H1 (cell line): ENCODE data around the gene SSTR5. TPM values are rescaled to one million over a fixed set of nuclear protein-coding genes. Genes with fewer than 3 reads are reported as not detected.

Experiments used
- CTCF ChIA-PET: fragments of 300-600 bp; sonication (Branson Sonifier 250); formaldehyde crosslinking; loops from one replicate; lab custom pipeline; 2021; ENCODE audit not compliant: partially characterized antibody; lab: Charles Lee
- POLR2A ChIA-PET: fragments of 300-600 bp; sonication (Branson Sonifier 250); formaldehyde crosslinking; loops from one replicate; lab custom pipeline; 2021; ENCODE audit warnings: inconsistent platforms; ENCODE audit not compliant: partially characterized antibody; lab: Charles Lee
- DNase-seq, 2 experiments: peaks; one replicate each; pipeline versions ENCODE4 v3.0.0 to v3.0.0-alpha.2; 2010 to 2022; ENCODE audit warnings: low spot score in 2 of 2, low read depth in 1 of 2, mixed read lengths in 1 of 2
- FAIRE-seq: peaks from 2 replicates; lab custom pipeline; 2011; peaks lifted over from hg19 to GRCh38; lab: Jason Lieb, UNC
- H2AFZ ChIP-seq: 2 replicates; pipeline ENCODE4 v1.8.1; 2012; ENCODE audit warnings: low read length, inconsistent platforms
- H2AK5ac ChIP-seq: 2 replicates; pipeline ENCODE4 v1.6.1; 2013; ENCODE audit warnings: low read depth, low read length
- H2BK120ac ChIP-seq: replicated peaks from 2 replicates; pipeline ENCODE3; 2013; ENCODE audit warnings: low read depth, low read length, inconsistent platforms
- H2BK12ac ChIP-seq: 2 replicates; pipeline ENCODE4 v1.6.1; 2013; ENCODE audit warnings: low read depth, low read length
- H2BK15ac ChIP-seq: 2 replicates; pipeline ENCODE4 v1.6.1; 2013; ENCODE audit warnings: low read length
- H2BK20ac ChIP-seq: 2 replicates; pipeline ENCODE4 v1.6.1; 2013; ENCODE audit warnings: low read length
- H2BK5ac ChIP-seq: 2 replicates; pipeline ENCODE4 v1.6.1; 2013; ENCODE audit warnings: low read depth, low read length
- H3K14ac ChIP-seq: 2 replicates; pipeline ENCODE4 v1.6.1; 2013; ENCODE audit warnings: inconsistent platforms; ENCODE audit not compliant: insufficient read length
- H3K18ac ChIP-seq: 2 replicates; pipeline ENCODE4 v1.6.1; 2013; ENCODE audit warnings: low read length; ENCODE audit errors: extremely low read depth
- H3K23ac ChIP-seq: 2 replicates; pipeline ENCODE4 v1.6.1; 2013; ENCODE audit warnings: inconsistent platforms; ENCODE audit not compliant: insufficient read length
- H3K23me2 ChIP-seq: 2 replicates; pipeline ENCODE4 v1.6.1; 2013; ENCODE audit warnings: low read depth, low read length
- H3K27ac ChIP-seq: 2 replicates; pipeline ENCODE4 v1.6.1; 2011; ENCODE audit warnings: low read depth, low read length, inconsistent platforms
- H3K27me3 ChIP-seq, 4 experiments: replicated peaks in 1 of 4; 1 replicate in 1 of 4; 2 replicates in 3 of 4; pipeline versions ENCODE4 v1.6.1 to v1.8.1; 2011 to 2013; ENCODE audit warnings: low read length in 3 of 4, mild to moderate bottlenecking in 3 of 4, inconsistent platforms in 2 of 4, mixed read lengths in 2 of 4, moderate library complexity in 1 of 4; ENCODE audit not compliant: control insufficient read depth in 3 of 4, insufficient read depth in 3 of 4; ENCODE audit errors: extremely low read depth in 1 of 4
- H3K36me3 ChIP-seq, 4 experiments: 2 replicates each; pipeline versions ENCODE4 v1.6.1 to v1.8.1; 2011 to 2013; ENCODE audit warnings: mild to moderate bottlenecking in 4 of 4, low read length in 3 of 4, moderate library complexity in 2 of 4, control low read depth in 1 of 4, inconsistent platforms in 1 of 4; ENCODE audit not compliant: insufficient read depth in 4 of 4, control insufficient read depth in 2 of 4
- H3K4ac ChIP-seq: replicated peaks from 2 replicates; pipeline ENCODE3; 2013; ENCODE audit warnings: low read length, low read depth, mixed read lengths, inconsistent platforms; ENCODE audit not compliant: insufficient read length
- H3K4me1 ChIP-seq, 4 experiments: replicated peaks in 1 of 4; 1 replicate in 1 of 4; 2 replicates in 3 of 4; pipeline versions ENCODE4 v1.6.1 to v1.8.1; 2011 to 2013; ENCODE audit warnings: low read length in 3 of 4, inconsistent platforms in 2 of 4, mixed read lengths in 1 of 4; ENCODE audit not compliant: insufficient read depth in 4 of 4, control insufficient read depth in 3 of 4
- H3K4me2 ChIP-seq, 2 experiments: 2 replicates each; pipeline versions ENCODE4 v1.6.1 to v1.8.1; 2011 to 2013; ENCODE audit warnings: low read depth in 2 of 2, low read length in 2 of 2, control low read depth in 1 of 2, inconsistent platforms in 1 of 2, mild to moderate bottlenecking in 1 of 2; ENCODE audit not compliant: insufficient read depth in 1 of 2
- H3K4me3 ChIP-seq, 4 experiments: fragments of 200-600, 300-600 bp in 1 of 4; sonication (generic), shearing (Covaris generic), sonication (Bioruptor Twin) in 1 of 4; 2 replicates each; pipeline versions ENCODE4 v1.5.1 to v1.8.1; 2011 to 2016; ENCODE audit warnings: low read length in 4 of 4, low read depth in 3 of 4, control low read depth in 2 of 4, inconsistent platforms in 2 of 4, mild to moderate bottlenecking in 2 of 4, mixed read lengths in 1 of 4, moderate library complexity in 1 of 4; ENCODE audit not compliant: insufficient read depth in 2 of 4; ENCODE audit errors: extremely low read depth in 1 of 4
- H3K56ac ChIP-seq: replicated peaks from 2 replicates; pipeline ENCODE3; 2013; ENCODE audit warnings: low read depth, mild to moderate bottlenecking, mixed read lengths, low read length, inconsistent platforms; ENCODE audit not compliant: insufficient read length
- H3K79me1 ChIP-seq: 2 replicates; pipeline ENCODE4 v1.6.1; 2013; ENCODE audit warnings: low read depth, low read length, control low read depth
- H3K79me2 ChIP-seq, 2 experiments: 2 replicates each; pipeline versions ENCODE4 v1.6.1 to v1.8.1; 2012 to 2013; ENCODE audit warnings: low read length in 2 of 2, mild to moderate bottlenecking in 2 of 2, inconsistent platforms in 1 of 2; ENCODE audit not compliant: insufficient read depth in 2 of 2, control insufficient read depth in 1 of 2
- H3K9ac ChIP-seq, 4 experiments: replicated peaks in 1 of 4; 1 replicate in 1 of 4; 2 replicates in 3 of 4; pipeline versions ENCODE4 v1.6.1 to v1.8.1; 2011 to 2013; ENCODE audit warnings: low read depth in 3 of 4, low read length in 3 of 4, control low read depth in 2 of 4, mild to moderate bottlenecking in 2 of 4, moderate library complexity in 2 of 4, inconsistent platforms in 1 of 4; ENCODE audit errors: extremely low read depth in 1 of 4
- H3K9me3 ChIP-seq, 2 experiments: 2 replicates each; pipeline versions ENCODE4 v1.6.1 to v1.8.1; 2012 to 2013; ENCODE audit warnings: mild to moderate bottlenecking in 2 of 2, moderate library complexity in 2 of 2, control low read depth in 1 of 2, inconsistent platforms in 1 of 2, low read depth in 1 of 2, low read length in 1 of 2, mixed read lengths in 1 of 2; ENCODE audit not compliant: insufficient read depth in 2 of 2
- H4K20me1 ChIP-seq, 2 experiments: replicated peaks in 1 of 2; 2 replicates each; pipeline versions ENCODE3 to v1.8.1; 2011 to 2013; ENCODE audit warnings: inconsistent platforms in 2 of 2, low read length in 2 of 2, mild to moderate bottlenecking in 1 of 2; ENCODE audit not compliant: insufficient read depth in 2 of 2, control insufficient read depth in 1 of 2
- H4K5ac ChIP-seq: 2 replicates; pipeline ENCODE4 v1.6.1; 2013; ENCODE audit warnings: low read length, low read depth, mixed read lengths, inconsistent platforms; ENCODE audit not compliant: insufficient read length
- H4K8ac ChIP-seq: 2 replicates; pipeline ENCODE4 v1.8.0; 2013; ENCODE audit warnings: mild to moderate bottlenecking, moderate library complexity, low read length, inconsistent platforms; ENCODE audit not compliant: insufficient read depth; ENCODE audit errors: extremely low read depth
- H4K91ac ChIP-seq: replicated peaks from 2 replicates; pipeline ENCODE3; 2013; ENCODE audit warnings: low read length, mixed read lengths, inconsistent platforms; ENCODE audit not compliant: insufficient read length
- CHD1 ChIP-seq: IDR thresholded peaks from 2 replicates; pipeline ENCODE4 v1.6.1; 2012; ENCODE audit warnings: low read depth, low read length, improper control_type of control experiment
- MAX ChIP-seq: IDR thresholded peaks from 2 replicates; pipeline ENCODE4 v1.6.1; 2012; ENCODE audit warnings: inconsistent platforms
- RXRA ChIP-seq: IDR thresholded peaks from 2 replicates; pipeline ENCODE4 v1.6.1; 2011; ENCODE audit warnings: low read depth, mild to moderate bottlenecking, low read length, moderate library complexity; ENCODE audit not compliant: insufficient read depth
- WGBS, 2 experiments: shearing (Covaris generic) in 1 of 2; methylation state at CpG; one replicate each; pipeline versions ENCODE4 v1.1.6 to v1.1.7; 2013 to 2015; ENCODE audit warnings: low lambda C conversion rate in 2 of 2, mixed read lengths in 2 of 2, inconsistent platforms in 1 of 2, low coverage in 1 of 2, missing lambda C conversion rate in 1 of 2; ENCODE audit not compliant: insufficient replicate concordance in 2 of 2, insufficient coverage in 1 of 2, insufficient read length in 1 of 2; ENCODE audit errors: extremely low coverage in 1 of 2, missing lambda C conversion rate in 1 of 2; 5-methylcytosine and 5-hydroxymethylcytosine counted together
- polyA plus RNA-seq, 7 experiments: library from polyadenylated mRNA; depleted of rRNA in 3 of 7; stranded (reverse) in 5 of 7; unstranded in 2 of 7; fragments of >200 nt in 5 of 7; fragments of 200-250 nt in 2 of 7; gene quantifications; 1 replicate in 5 of 7; 2 replicates in 1 of 7; 4 replicates in 1 of 7; pipeline versions ENCODE4 v1.2.1 to v1.2.3, GENCODE V29; 2011 to 2013; ENCODE audit warnings: missing spikeins in 2 of 7, mixed read lengths in 2 of 7
- total RNA-seq: library from RNA; stranded (reverse); fragmentation: NEBNext Ultra II Directional; extraction: Animal tissue kit (Norgen Biotek cat#: 25700); gene quantifications from 2 replicates; pipeline ENCODE4 v1.2.1, GENCODE V29; 2021

Gene SSTR5
- total and polyA plus RNA-seq, 2 of the 8 experiments (the other 6 are each of a cell fraction or from before 2014, with no cell fraction given): 0.56 to 0.60 TPM

DNA sequence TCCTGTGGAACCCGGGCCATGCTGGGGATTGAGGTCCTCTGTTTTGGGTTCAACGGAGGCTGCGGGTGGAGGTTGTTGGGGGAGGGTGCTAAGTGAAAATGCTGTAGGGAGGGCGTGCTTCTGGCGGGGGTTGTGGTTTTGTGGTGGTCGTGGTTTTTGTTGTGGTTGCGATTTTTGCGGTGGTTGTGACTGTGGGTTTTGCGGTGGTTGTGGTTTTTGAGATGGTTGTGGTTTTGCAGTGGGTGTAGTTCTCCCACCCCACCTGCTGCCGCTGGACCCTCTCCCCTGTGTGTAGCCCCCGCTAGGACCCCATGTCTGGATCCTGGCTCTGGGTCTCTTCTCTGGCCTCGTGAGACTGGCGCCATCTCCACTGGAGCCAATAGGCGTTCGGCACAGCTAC lies 4.9 kb upstream of the SSTR5 start:
- peaks cover 4% of the 10 kb centered on the region; the same call in 1 of the 2 replicates for H3K23me2 ChIP-seq
- no peak overlapping the region for H3K23ac ChIP-seq
- H3K36me3 ChIP-seq: no peaks in the 10 kb centered on the region
- peaks cover 0 to 4% of the 10 kb centered on the region in 2 experiments for H4K20me1 ChIP-seq
- H3K9me3 ChIP-seq: no peaks in the 10 kb centered on the region
- no peak overlapping the region for H3K4ac ChIP-seq
- no peaks in the 10 kb centered on the region for H3K79me1 ChIP-seq
- no peak overlapping the region for H4K5ac ChIP-seq
- peaks cover 0 to 22% (median 16%) of the 10 kb centered on the region in 4 experiments; a peak in 6 of 7 replicates for H3K4me1 ChIP-seq
- peaks cover 0 to 7% (median 7%) of the 10 kb centered on the region in 4 experiments; a peak in 5 of 7 replicates for H3K27me3 ChIP-seq
- no peak for DNase-seq
- H4K8ac ChIP-seq: no peak overlapping the region
- no peak overlapping the region for H3K27ac ChIP-seq
- no peak for TF ChIP-seq MAX
- no peak for TF ChIP-seq CHD1
- no peak for TF ChIP-seq RXRA
- H3K18ac ChIP-seq: no peak overlapping the region
- H3K14ac ChIP-seq: no peak overlapping the region
- H2BK5ac ChIP-seq: no peak overlapping the region
- ChIA-PET POLR2A (no interaction called here), CTCF (interaction anchor here (0.6 to 4.9 kb wide), 2 partner anchors 9 to 1803 kb away, joined by 3 to 29 read pairs; no protein-coding TSS in a partner anchor)
- 86% methylated on average over 14 of the region's 15 CpGs; no CpG with 5 or more reads in 1 of the 2 experiments for WGBS, 2 experiments
- no peak overlapping the region for H2BK20ac ChIP-seq
- H2AK5ac ChIP-seq: no peak overlapping the region
- H4K91ac ChIP-seq: no peak overlapping the region
- no peaks in the 10 kb centered on the region for H3K79me2 ChIP-seq
- no peak overlapping the region for H3K56ac ChIP-seq
- no peak overlapping the region for H3K9ac ChIP-seq
- FAIRE-seq: no peak
- H3K4me3 ChIP-seq: no peak overlapping the region
- H2AFZ ChIP-seq: no peak overlapping the region
- H2BK120ac ChIP-seq: no peak overlapping the region
- H3K4me2 ChIP-seq: no peak overlapping the region
- no peak overlapping the region for H2BK12ac ChIP-seq
- no peak overlapping the region for H2BK15ac ChIP-seq
